A549 (cell line): ENCODE data around the gene HDLBP.

Experiments used
- CHD2 ChIP-seq: fragments of 150-350 bp; IDR thresholded peaks from 2 replicates; pipeline ENCODE4 v1.6.1; 2014; ENCODE audit warnings: low read length; ENCODE audit not compliant: partially characterized antibody
- CTCF ChIP-seq: fragments of >200 bp; sonication (Bioruptor Twin); formaldehyde crosslinking; IDR thresholded peaks from 3 replicates; pipeline ENCODE4 v1.5.1; 2016
- FOSL2 ChIP-seq, 2 experiments: fragments of 450-650 bp in 1 of 2; fragments of >200 bp in 1 of 2; sonication (Bioruptor Twin) in 1 of 2; formaldehyde crosslinking; IDR thresholded peaks; 2 replicates each; pipeline versions ENCODE4 v1.5.0 to v1.6.1; 2016 to 2020; ENCODE audit warnings: mild to moderate bottlenecking in 1 of 2, moderate library complexity in 1 of 2
- POLR2A ChIP-seq: IDR thresholded peaks from 2 replicates; pipeline ENCODE4 v1.6.1; 2012; ENCODE audit warnings: mild to moderate bottlenecking, low read length
- RAD21 ChIP-seq, 2 experiments: fragments of >200 bp in 1 of 2; sonication (Bioruptor Twin) in 1 of 2; formaldehyde crosslinking in 1 of 2; IDR thresholded peaks in 1 of 2; conservative IDR thresholded peaks in 1 of 2; 2 replicates in 1 of 2; 3 replicates in 1 of 2; pipeline ENCODE4 v1.6.1; 2012 to 2018; ENCODE audit warnings: inconsistent platforms in 1 of 2
- RCOR1 ChIP-seq: fragments of 150-350 bp; IDR thresholded peaks from 2 replicates; pipeline ENCODE4 v1.6.1; 2014; ENCODE audit warnings: antibody characterized with exemption, low read length, low read depth
- RFX5 ChIP-seq: fragments of 450-650 bp; IDR thresholded peaks from 2 replicates; pipeline ENCODE4 v1.7.1; 2014; ENCODE audit warnings: antibody characterized with exemption, mild to moderate bottlenecking, moderate library complexity
- RNF2 ChIP-seq: fragments of 200-600 bp; sonication (generic); IDR thresholded peaks from 2 replicates; pipeline ENCODE4 v1.6.1; 2016; ENCODE audit warnings: low read depth, mild to moderate bottlenecking, antibody characterized with exemption, moderate library complexity, borderline replicate concordance
- SMC3 ChIP-seq: fragments of >200 bp; sonication (Bioruptor Twin); formaldehyde crosslinking; IDR thresholded peaks from 3 replicates; pipeline ENCODE4 v1.6.1; 2018; ENCODE audit warnings: inconsistent platforms
- ZFP36 ChIP-seq: fragments of 450-650 bp; IDR thresholded peaks from 2 replicates; pipeline ENCODE4 v1.6.1; 2014; ENCODE audit warnings: borderline replicate concordance; ENCODE audit not compliant: partially characterized antibody
- ZNF302 ChIP-seq: fragments of 250-450 bp; sonication (Bioruptor Pico); IDR thresholded peaks from 2 replicates; pipeline ENCODE4 v1.9.0; 2021; ENCODE audit warnings: inconsistent platforms, mild to moderate bottlenecking, moderate library complexity
- ZSCAN20 ChIP-seq: fragments of 250-450 bp; sonication (Bioruptor Pico); IDR thresholded peaks from 2 replicates; pipeline ENCODE4 v1.8.0; 2022; ENCODE audit warnings: mild to moderate bottlenecking, moderate library complexity
- TF ChIP-seq, protein P1 (sequence below): IDR thresholded peaks from 2 replicates; pipeline ENCODE4 v1.6.1; 2012

- TF ChIP-seq POLR2A (no peak), CTCF (no peak), ZSCAN20 (CRISPR knock-in tag) (no peak), CHD2 (no peak), SMC3 (no peak), RFX5 (no peak), ZFP36 (no peak), RAD21 (conservative IDR thresholded peaks at IDR 0.05 in 1 of 2, IDR thresholded peaks at IDR 0.05 in 1 of 2) (no peak), FOSL2 (IDR thresholded peaks at IDR 0.05) (no peak), FOSL2 (CRISPR knock-in tag; IDR thresholded peaks at IDR 0.05) (no peak), RCOR1 (no peak), RNF2 (no peak), ZNF302 (CRISPR knock-in tag) (no peak)
- TF ChIP-seq, protein P1, sequence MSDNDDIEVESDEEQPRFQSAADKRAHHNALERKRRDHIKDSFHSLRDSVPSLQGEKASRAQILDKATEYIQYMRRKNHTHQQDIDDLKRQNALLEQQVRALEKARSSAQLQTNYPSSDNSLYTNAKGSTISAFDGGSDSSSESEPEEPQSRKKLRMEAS, result no peak
Measured at GRCh38 chr2:241237047-241237446, 78.4 kb downstream of the HDLBP start.
